Measurements from ENCODE around the gene NR5A2. TPM values are rescaled to one million over a fixed set of nuclear protein-coding genes. Genes with fewer than 3 reads are reported as not detected.

NR5A2 gene
- total RNA-seq, 1 donor from 2014 or later, result not detected

DNA sequence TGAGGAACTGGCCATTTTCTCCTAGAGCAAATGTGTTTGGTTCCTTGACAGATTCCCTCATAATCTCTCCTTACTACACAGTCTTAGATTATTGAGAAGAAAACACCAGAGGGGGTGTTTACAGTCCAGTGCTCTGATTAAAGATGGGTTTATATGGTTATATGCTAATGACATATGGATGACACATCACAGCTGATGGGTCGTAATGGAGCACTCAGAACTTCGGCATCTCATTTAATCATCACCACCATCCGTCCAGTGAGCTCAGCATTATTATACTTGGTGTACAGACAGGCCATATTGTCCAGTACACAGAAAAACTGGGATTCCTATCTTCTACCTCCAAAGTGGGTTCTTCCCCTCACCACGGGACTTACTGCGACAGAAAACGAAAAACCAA, 22.3 kb upstream of the NR5A2 start:
- TF ChIP-seq, protein P1, sequence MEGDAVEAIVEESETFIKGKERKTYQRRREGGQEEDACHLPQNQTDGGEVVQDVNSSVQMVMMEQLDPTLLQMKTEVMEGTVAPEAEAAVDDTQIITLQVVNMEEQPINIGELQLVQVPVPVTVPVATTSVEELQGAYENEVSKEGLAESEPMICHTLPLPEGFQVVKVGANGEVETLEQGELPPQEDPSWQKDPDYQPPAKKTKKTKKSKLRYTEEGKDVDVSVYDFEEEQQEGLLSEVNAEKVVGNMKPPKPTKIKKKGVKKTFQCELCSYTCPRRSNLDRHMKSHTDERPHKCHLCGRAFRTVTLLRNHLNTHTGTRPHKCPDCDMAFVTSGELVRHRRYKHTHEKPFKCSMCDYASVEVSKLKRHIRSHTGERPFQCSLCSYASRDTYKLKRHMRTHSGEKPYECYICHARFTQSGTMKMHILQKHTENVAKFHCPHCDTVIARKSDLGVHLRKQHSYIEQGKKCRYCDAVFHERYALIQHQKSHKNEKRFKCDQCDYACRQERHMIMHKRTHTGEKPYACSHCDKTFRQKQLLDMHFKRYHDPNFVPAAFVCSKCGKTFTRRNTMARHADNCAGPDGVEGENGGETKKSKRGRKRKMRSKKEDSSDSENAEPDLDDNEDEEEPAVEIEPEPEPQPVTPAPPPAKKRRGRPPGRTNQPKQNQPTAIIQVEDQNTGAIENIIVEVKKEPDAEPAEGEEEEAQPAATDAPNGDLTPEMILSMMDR (conservative IDR thresholded peaks at IDR 0.05; ENCODE audit: low read depth, low read length), result no peak
- no peak for DNase-seq (ENCODE audit: low read depth)
- no peak overlapping the region for H3K4me3 ChIP-seq (ENCODE audit: low read depth, low read length)

GRCh38 chr1:200006711-200007110, 20.8 kb upstream of the NR5A2 start:
- H3K4me3 ChIP-seq (ENCODE audit: low read depth, low read length), result no peak overlapping the region
- TF ChIP-seq, protein P1 (conservative IDR thresholded peaks at IDR 0.05; ENCODE audit: low read depth, low read length), result no peak
- DNase-seq (ENCODE audit: low read depth), result no peak

GRCh38 chr1:200015811-200016210, 11.7 kb upstream of the NR5A2 start:
- no peak overlapping the region for H3K4me3 ChIP-seq (ENCODE audit: low read depth, low read length)
- TF ChIP-seq, protein P1 (conservative IDR thresholded peaks at IDR 0.05; ENCODE audit: low read depth, low read length), result no peak
- DNase-seq (ENCODE audit: low read depth), result no peak

DNA sequence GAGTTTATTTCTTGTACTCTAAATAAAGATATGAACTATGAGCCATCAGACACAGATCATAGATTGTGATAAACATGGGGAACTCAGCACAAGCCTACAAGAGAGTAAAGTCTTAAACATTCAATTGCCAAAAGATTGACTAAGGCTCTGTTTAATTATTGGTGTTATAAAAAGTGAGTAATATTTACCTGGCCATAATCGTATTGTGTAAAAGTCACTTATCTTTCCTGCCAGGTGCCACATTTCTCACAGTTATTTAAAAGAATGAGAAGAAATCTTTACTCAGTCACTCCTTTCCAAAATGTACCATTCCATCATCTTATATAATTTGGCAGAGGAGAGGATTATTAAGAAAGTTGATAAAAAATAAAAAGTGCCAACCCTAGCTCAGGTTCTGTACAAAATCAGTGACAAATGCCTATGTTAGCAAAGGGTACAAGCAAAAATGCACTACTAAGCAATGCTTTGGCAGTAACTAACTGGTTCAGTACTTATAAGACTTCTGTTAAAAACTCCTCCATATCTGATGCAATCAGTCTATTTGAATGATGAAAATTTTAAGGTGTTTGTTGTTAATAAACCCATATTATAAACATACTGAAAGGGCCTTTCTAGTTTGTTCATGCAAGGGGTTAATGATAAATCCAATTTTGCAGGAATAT, 5.8 kb upstream of the NR5A2 start:
- no peak for DNase-seq (ENCODE audit: low read depth)
- TF ChIP-seq, protein P1 (conservative IDR thresholded peaks at IDR 0.05; ENCODE audit: low read depth, low read length), result no peak
- H3K4me3 ChIP-seq (ENCODE audit: low read depth, low read length), result no peak overlapping the region

GRCh38 chr1:200022239-200022804, 5.2 kb upstream of the NR5A2 start:
- DNase-seq (ENCODE audit: low read depth), result no peak
- TF ChIP-seq, protein P1 (conservative IDR thresholded peaks at IDR 0.05; ENCODE audit: low read depth, low read length), result no peak
- H3K4me3 ChIP-seq (ENCODE audit: low read depth, low read length), result no peak overlapping the region

- no peak for DNase-seq (ENCODE audit: low read depth)
- TF ChIP-seq, protein P1 (conservative IDR thresholded peaks at IDR 0.05; ENCODE audit: low read depth, low read length), result no peak
- peak overlapping the region; percentile 37 for H3K4me3 ChIP-seq (ENCODE audit: low read depth, low read length)
These were observed 1.1 kb downstream of the NR5A2 start for GRCh38 chr1:200028586-200029034.
